AG09319 (cell line): ENCODE results near the gene TIMM8A.

Experiments used
- DNase-seq: peaks from one replicate; pipeline ENCODE4 v3.0.0-alpha.2; 2010; ENCODE audit warnings: low read depth; ENCODE audit errors: extremely low read depth
- CTCF ChIP-seq: IDR thresholded peaks from 2 replicates; pipeline ENCODE4 v1.5.1; 2011; ENCODE audit warnings: low read depth, mild to moderate bottlenecking, inconsistent platforms, low read length, moderate library complexity

TIMM8A gene

GRCh38 chrX:101377547-101377946, 29.0 kb upstream of the TIMM8A start:
- DNase-seq, result no peak
- TF ChIP-seq CTCF, result no peak

GRCh38 chrX:101370888-101371504, 22.5 kb upstream of the TIMM8A start:
- DNase-seq, result no peak

GRCh38 chrX:101369687-101370086, 21.1 kb upstream of the TIMM8A start:
- no peak for DNase-seq
- no peak for TF ChIP-seq CTCF

More at GRCh38 chrX:101370888-101371504, 22.5 kb upstream of the TIMM8A start:
- TF ChIP-seq CTCF, result no peak

DNA sequence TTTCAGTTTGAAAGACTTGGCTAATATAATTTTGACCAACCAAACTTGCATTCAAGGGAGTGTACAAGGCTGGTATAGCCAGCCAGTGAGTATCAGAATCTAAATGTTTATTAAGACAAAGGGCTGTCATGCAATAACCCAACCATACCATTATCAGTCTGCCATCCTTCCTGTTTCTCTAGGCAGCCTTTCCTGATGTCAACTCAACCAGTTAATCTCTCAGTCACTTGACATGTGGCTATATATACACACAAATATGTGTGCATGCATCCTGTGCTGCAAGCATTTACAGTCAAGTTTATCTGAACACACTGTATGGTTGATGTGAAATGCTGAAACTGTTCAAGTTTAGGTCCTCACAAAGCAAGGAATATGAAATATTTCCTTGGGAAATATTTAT, 20.3 kb upstream of the TIMM8A start:
- no peak for TF ChIP-seq CTCF
- DNase-seq, result no peak

DNA sequence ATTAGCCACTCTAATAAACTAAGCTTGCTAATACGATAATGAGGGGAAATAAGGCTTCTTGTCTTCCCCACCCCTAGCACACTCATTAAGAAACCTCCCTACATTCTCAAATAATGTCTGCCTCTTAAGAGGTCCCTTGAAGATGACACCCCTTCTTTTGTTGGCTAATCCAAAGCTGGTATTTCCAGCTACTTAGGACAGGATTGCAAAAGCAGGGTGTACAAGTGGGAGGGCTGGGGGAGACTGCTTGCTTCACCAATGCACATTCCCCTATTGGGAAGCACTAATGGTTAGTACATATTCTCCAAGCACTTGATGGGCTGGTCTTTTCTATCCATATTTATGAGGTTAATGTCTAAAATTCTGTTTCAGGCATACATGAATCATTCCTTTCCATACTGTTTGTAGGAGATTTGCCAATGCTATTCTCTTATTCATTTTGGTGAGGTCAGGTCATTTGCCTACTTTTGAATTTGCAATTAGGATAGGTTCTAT, 16.8 kb upstream of the TIMM8A start:
- TF ChIP-seq CTCF, result no peak
- DNase-seq, result no peak

DNA sequence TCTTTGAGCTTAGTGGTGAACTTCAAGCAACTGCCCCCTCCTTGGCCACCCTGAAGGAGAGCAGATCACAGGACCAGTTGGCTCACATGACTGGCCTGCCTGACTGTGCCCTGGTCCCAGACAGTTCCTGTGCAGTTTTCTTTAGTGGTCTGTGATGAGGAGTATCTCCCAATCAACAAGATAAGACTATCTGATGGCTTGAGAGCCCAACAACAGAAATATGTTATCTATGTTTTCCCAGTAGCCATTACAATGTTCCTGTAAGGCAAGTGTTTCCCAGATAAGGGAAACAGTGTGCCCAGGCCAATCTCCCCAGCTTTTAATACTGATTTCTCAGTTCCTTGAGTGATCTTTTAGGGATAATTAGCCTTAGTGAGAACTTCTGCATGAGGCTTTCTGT, 14.2 kb upstream of the TIMM8A start:
- no peak for TF ChIP-seq CTCF
- no peak for DNase-seq

- DNase-seq, result no peak
Measured at GRCh38 chrX:101362116-101362515, 13.6 kb upstream of the TIMM8A start.

More at GRCh38 chrX:101362116-101362515, 13.6 kb upstream of the TIMM8A start:
- TF ChIP-seq CTCF, result no peak
